HUDEP-2 (cell line): ENCODE results near the gene TP53I11.

Experiments used
- DNase-seq, 76 experiments: peaks; one replicate each; lab custom pipeline; 2025; ENCODE audit not compliant: unreplicated experiment in 76 of 76; lab: John Stamatoyannopoulos, UW

Gene TP53I11

GRCh38 chr11:44960200-44960845 is 9.6 kb upstream of the TP53I11 start:
- no peak for DNase-seq

GRCh38 chr11:44959064-44959463 is 8.4 kb upstream of the TP53I11 start:
- no peak for DNase-seq

- DNase-seq = no peak
Measured at GRCh38 chr11:44957776-44958564, 7.3 kb upstream of the TP53I11 start.

- no peak for DNase-seq
Measured at GRCh38 chr11:44957040-44957515, 6.4 kb upstream of the TP53I11 start.

- no peak for DNase-seq
Measured at GRCh38 chr11:44955015-44955738, 4.5 kb upstream of the TP53I11 start.

- no peak for DNase-seq
Measured at GRCh38 chr11:44954051-44954906, 3.6 kb upstream of the TP53I11 start.

- DNase-seq = no peak
Measured at GRCh38 chr11:44952500-44953260, 2.0 kb upstream of the TP53I11 start.

- no peak for DNase-seq
Measured at GRCh38 chr11:44952082-44952481, 1.4 kb upstream of the TP53I11 start.

GRCh38 chr11:44950031-44950624 is 555 bp downstream of the TP53I11 start:
- no peak for DNase-seq

GRCh38 chr11:44949160-44950030 is 1.3 kb downstream of the TP53I11 start:
- no peak for DNase-seq

GRCh38 chr11:44948155-44948554 is 2.5 kb downstream of the TP53I11 start:
- no peak for DNase-seq

- DNase-seq = no peak
Measured at GRCh38 chr11:44947114-44947513, 3.6 kb downstream of the TP53I11 start.

- no peak for DNase-seq
Measured at GRCh38 chr11:44946263-44946662, 4.4 kb downstream of the TP53I11 start.

- no peak for DNase-seq
Measured at GRCh38 chr11:44945666-44946065, 5.0 kb downstream of the TP53I11 start.

GRCh38 chr11:44944853-44945235 is 5.8 kb downstream of the TP53I11 start:
- no peak for DNase-seq

- no peak for DNase-seq
Measured at GRCh38 chr11:44944181-44944852, 6.4 kb downstream of the TP53I11 start.

- DNase-seq = no peak
Measured at GRCh38 chr11:44943696-44944095, 7.0 kb downstream of the TP53I11 start.

GRCh38 chr11:44943118-44943517 is 7.6 kb downstream of the TP53I11 start:
- DNase-seq = no peak
